Measurements from ENCODE around the gene CCDC97.
A peak's percentile ranks its signal among the peaks of the same experiment; 100 is the strongest.

The CCDC97 gene

GRCh38 chr19:41321600-41322270 lies 11.8 kb downstream of the CCDC97 start:
- H3K4me1 ChIP-seq (ENCODE audit: control insufficient read depth, insufficient read depth, low read length): peaks cover 29% of the 10 kb centered on the region
- no peak overlapping the region for H3K9ac ChIP-seq (ENCODE audit: low read depth, low read length)
- no peaks in the 10 kb centered on the region for H3K27me3 ChIP-seq (ENCODE audit: control insufficient read depth, insufficient read depth, low read length)
- peak overlapping the region; percentile 12 for H3K27ac ChIP-seq (ENCODE audit: low read depth, low read length)
- peaks cover 27% of the 10 kb centered on the region for H3K36me3 ChIP-seq (ENCODE audit: control insufficient read depth, insufficient read depth, low read length)
- no peak overlapping the region for H3K4me3 ChIP-seq (ENCODE audit: low read depth, low read length)
- H3K9me3 ChIP-seq (ENCODE audit: control insufficient read depth, insufficient read depth, low read length): no peaks in the 10 kb centered on the region

GRCh38 chr19:41322451-41322850 lies 12.5 kb downstream of the CCDC97 start:
- Histone ChIP-seq H3K4me3 (ENCODE audit: low read depth, low read length) (no peak overlapping the region), H3K27ac (ENCODE audit: low read depth, low read length) (peak overlapping the region; percentile 12), H3K27me3 (ENCODE audit: control insufficient read depth, insufficient read depth, low read length) (no peaks in the 10 kb centered on the region), H3K9me3 (ENCODE audit: control insufficient read depth, insufficient read depth, low read length) (no peaks in the 10 kb centered on the region), H3K9ac (ENCODE audit: low read depth, low read length) (no peak overlapping the region), H3K36me3 (ENCODE audit: control insufficient read depth, insufficient read depth, low read length) (peaks cover 20% of the 10 kb centered on the region), H3K4me1 (ENCODE audit: control insufficient read depth, insufficient read depth, low read length) (peaks cover 35% of the 10 kb centered on the region)

- Histone ChIP-seq H3K27me3 (ENCODE audit: control insufficient read depth, insufficient read depth, low read length) (no peaks in the 10 kb centered on the region), H3K36me3 (ENCODE audit: control insufficient read depth, insufficient read depth, low read length) (peaks cover 20% of the 10 kb centered on the region), H3K4me1 (ENCODE audit: control insufficient read depth, insufficient read depth, low read length) (peaks cover 41% of the 10 kb centered on the region), H3K9ac (ENCODE audit: low read depth, low read length) (no peak overlapping the region), H3K27ac (ENCODE audit: low read depth, low read length) (peak overlapping the region; percentile 97), H3K9me3 (ENCODE audit: control insufficient read depth, insufficient read depth, low read length) (no peaks in the 10 kb centered on the region), H3K4me3 (ENCODE audit: low read depth, low read length) (no peak overlapping the region)
These were observed 13.1 kb downstream of the CCDC97 start for GRCh38 chr19:41323023-41323422.

- Histone ChIP-seq H3K4me3 (ENCODE audit: low read depth, low read length) (no peak overlapping the region), H3K36me3 (ENCODE audit: control insufficient read depth, insufficient read depth, low read length) (peaks cover 16% of the 10 kb centered on the region), H3K27me3 (ENCODE audit: control insufficient read depth, insufficient read depth, low read length) (no peaks in the 10 kb centered on the region)
These were observed 13.6 kb downstream of the CCDC97 start for GRCh38 chr19:41323430-41324125.

GRCh38 chr19:41324231-41324702 lies 14.3 kb downstream of the CCDC97 start:
- peak overlapping the region; percentile 97 for H3K27ac ChIP-seq (ENCODE audit: low read depth, low read length)
- no peaks in the 10 kb centered on the region for H3K27me3 ChIP-seq (ENCODE audit: control insufficient read depth, insufficient read depth, low read length)
- H3K9me3 ChIP-seq (ENCODE audit: control insufficient read depth, insufficient read depth, low read length): no peaks in the 10 kb centered on the region
- H3K9ac ChIP-seq (ENCODE audit: low read depth, low read length): peak overlapping the region; percentile 26; the same call in 1 of the 2 replicates
- H3K36me3 ChIP-seq (ENCODE audit: control insufficient read depth, insufficient read depth, low read length): peaks cover 9% of the 10 kb centered on the region
- peaks cover 41% of the 10 kb centered on the region for H3K4me1 ChIP-seq (ENCODE audit: control insufficient read depth, insufficient read depth, low read length)
- H3K4me3 ChIP-seq (ENCODE audit: low read depth, low read length): peak overlapping the region; percentile 57; the same call in 1 of the 2 replicates

More at GRCh38 chr19:41323430-41324125, 13.6 kb downstream of the CCDC97 start:
- H3K4me1 ChIP-seq (ENCODE audit: control insufficient read depth, insufficient read depth, low read length): peaks cover 41% of the 10 kb centered on the region
- H3K27ac ChIP-seq (ENCODE audit: low read depth, low read length): peak overlapping the region; percentile 97
- H3K9ac ChIP-seq (ENCODE audit: low read depth, low read length): peak overlapping the region; percentile 26; the same call in 1 of the 2 replicates
- H3K9me3 ChIP-seq (ENCODE audit: control insufficient read depth, insufficient read depth, low read length): no peaks in the 10 kb centered on the region

GRCh38 chr19:41324921-41325639 lies 15.1 kb downstream of the CCDC97 start:
- peak overlapping the region; percentile 57 for H3K4me3 ChIP-seq (ENCODE audit: low read depth, low read length)
- no peaks in the 10 kb centered on the region for H3K9me3 ChIP-seq (ENCODE audit: control insufficient read depth, insufficient read depth, low read length)
- peaks cover 8% of the 10 kb centered on the region; the same call in 1 of the 2 replicates for H3K36me3 ChIP-seq (ENCODE audit: control insufficient read depth, insufficient read depth, low read length)
- peak overlapping the region; percentile 97 for H3K27ac ChIP-seq (ENCODE audit: low read depth, low read length)
- H3K27me3 ChIP-seq (ENCODE audit: control insufficient read depth, insufficient read depth, low read length): no peaks in the 10 kb centered on the region
- no peak overlapping the region for H3K9ac ChIP-seq (ENCODE audit: low read depth, low read length)
- peaks cover 41% of the 10 kb centered on the region for H3K4me1 ChIP-seq (ENCODE audit: control insufficient read depth, insufficient read depth, low read length)

- peaks cover 4% of the 10 kb centered on the region; the same call in 1 of the 2 replicates for H3K36me3 ChIP-seq (ENCODE audit: control insufficient read depth, insufficient read depth, low read length)
- H3K27me3 ChIP-seq (ENCODE audit: control insufficient read depth, insufficient read depth, low read length): no peaks in the 10 kb centered on the region
- peak overlapping the region; percentile 57 for H3K4me3 ChIP-seq (ENCODE audit: low read depth, low read length)
- H3K9ac ChIP-seq (ENCODE audit: low read depth, low read length): no peak overlapping the region
- no peaks in the 10 kb centered on the region for H3K9me3 ChIP-seq (ENCODE audit: control insufficient read depth, insufficient read depth, low read length)
- H3K27ac ChIP-seq (ENCODE audit: low read depth, low read length): peak overlapping the region; percentile 97
- peaks cover 41% of the 10 kb centered on the region for H3K4me1 ChIP-seq (ENCODE audit: control insufficient read depth, insufficient read depth, low read length)
These were observed 15.6 kb downstream of the CCDC97 start for GRCh38 chr19:41325640-41325946.

GRCh38 chr19:41325947-41326706 lies 16.2 kb downstream of the CCDC97 start:
- H3K9ac ChIP-seq (ENCODE audit: low read depth, low read length): no peak overlapping the region
- H3K36me3 ChIP-seq (ENCODE audit: control insufficient read depth, insufficient read depth, low read length): no peaks in the 10 kb centered on the region
- H3K9me3 ChIP-seq (ENCODE audit: control insufficient read depth, insufficient read depth, low read length): no peaks in the 10 kb centered on the region
- H3K4me1 ChIP-seq (ENCODE audit: control insufficient read depth, insufficient read depth, low read length): peaks cover 41% of the 10 kb centered on the region
- peak overlapping the region; percentile 57; the same call in 1 of the 2 replicates for H3K4me3 ChIP-seq (ENCODE audit: low read depth, low read length)
- H3K27me3 ChIP-seq (ENCODE audit: control insufficient read depth, insufficient read depth, low read length): no peaks in the 10 kb centered on the region
- H3K27ac ChIP-seq (ENCODE audit: low read depth, low read length): peak overlapping the region; percentile 97

GRCh38 chr19:41327076-41327575 lies 17.2 kb downstream of the CCDC97 start:
- H3K27ac ChIP-seq (ENCODE audit: low read depth, low read length): peak overlapping the region; percentile 8
- H3K36me3 ChIP-seq (ENCODE audit: control insufficient read depth, insufficient read depth, low read length): no peaks in the 10 kb centered on the region
- 0 out of 2 replicates have a peak overlapping the region, but pooled peaks have one; percentile 11 for H3K4me3 ChIP-seq (ENCODE audit: low read depth, low read length)
- H3K4me1 ChIP-seq (ENCODE audit: control insufficient read depth, insufficient read depth, low read length): peaks cover 41% of the 10 kb centered on the region
- no peaks in the 10 kb centered on the region for H3K27me3 ChIP-seq (ENCODE audit: control insufficient read depth, insufficient read depth, low read length)
- H3K9me3 ChIP-seq (ENCODE audit: control insufficient read depth, insufficient read depth, low read length): no peaks in the 10 kb centered on the region
- H3K9ac ChIP-seq (ENCODE audit: low read depth, low read length): no peak overlapping the region

GRCh38 chr19:41327576-41328156 lies 17.7 kb downstream of the CCDC97 start:
- no peak overlapping the region for H3K9ac ChIP-seq (ENCODE audit: low read depth, low read length)
- H3K27me3 ChIP-seq (ENCODE audit: control insufficient read depth, insufficient read depth, low read length): no peaks in the 10 kb centered on the region
- peaks cover 41% of the 10 kb centered on the region for H3K4me1 ChIP-seq (ENCODE audit: control insufficient read depth, insufficient read depth, low read length)
- no peaks in the 10 kb centered on the region for H3K9me3 ChIP-seq (ENCODE audit: control insufficient read depth, insufficient read depth, low read length)
- no peaks in the 10 kb centered on the region for H3K36me3 ChIP-seq (ENCODE audit: control insufficient read depth, insufficient read depth, low read length)
- peak overlapping the region; percentile 8 for H3K27ac ChIP-seq (ENCODE audit: low read depth, low read length)
- no peak overlapping the region for H3K4me3 ChIP-seq (ENCODE audit: low read depth, low read length)

All from HUES48 (cell line).